Osteoblast (primary cell): ENCODE results near the gene RAI14. TPM values are rescaled to one million over a fixed set of nuclear protein-coding genes. Genes with fewer than 3 reads are reported as not detected.

Experiments used
- DNase-seq: peaks from one replicate; pipeline ENCODE4 v3.0.0; 2011; ENCODE audit warnings: low spot score, mixed read lengths; ENCODE audit not compliant: insufficient read length; ENCODE audit errors: missing footprints
- H2AFZ ChIP-seq: 2 replicates; pipeline ENCODE4 v1.6.0; 2011; ENCODE audit warnings: mild to moderate bottlenecking, low read length
- H3K27ac ChIP-seq: 2 replicates; pipeline ENCODE4 v1.5.1; 2011; ENCODE audit warnings: mild to moderate bottlenecking, low read depth, low read length, moderate library complexity
- H3K27me3 ChIP-seq: 2 replicates; pipeline ENCODE4 v1.6.0; 2012; ENCODE audit warnings: mild to moderate bottlenecking, control low read depth, inconsistent platforms, low read length, moderate library complexity; ENCODE audit not compliant: insufficient read depth
- H3K36me3 ChIP-seq: 2 replicates; pipeline ENCODE4 v1.5.1; 2011; ENCODE audit warnings: mild to moderate bottlenecking, low read length, control low read depth, moderate library complexity; ENCODE audit not compliant: insufficient read depth
- H3K4me1 ChIP-seq: 2 replicates; pipeline ENCODE4 v1.5.1; 2011; ENCODE audit warnings: mild to moderate bottlenecking, low read length, control low read depth, moderate library complexity; ENCODE audit not compliant: insufficient read depth
- H3K4me2 ChIP-seq: 2 replicates; pipeline ENCODE4 v1.6.0; 2011; ENCODE audit warnings: mild to moderate bottlenecking, low read length; ENCODE audit not compliant: insufficient read depth
- H3K4me3 ChIP-seq: fragments of 200-600 bp; sonication (generic); 3 replicates; pipeline ENCODE4 v1.5.1; 2012; ENCODE audit warnings: mild to moderate bottlenecking, low read length, inconsistent platforms; ENCODE audit not compliant: insufficient read depth
- H3K79me2 ChIP-seq: 2 replicates; pipeline ENCODE4 v1.6.0; 2012; ENCODE audit warnings: mild to moderate bottlenecking, low read length, control low read depth, inconsistent platforms; ENCODE audit not compliant: insufficient read depth
- H3K9me3 ChIP-seq: 2 replicates; pipeline ENCODE4 v1.5.1; 2011; ENCODE audit warnings: low read depth, low read length, control low read depth
- H4K20me1 ChIP-seq: 2 replicates; pipeline ENCODE4 v1.6.0; 2012; ENCODE audit warnings: mild to moderate bottlenecking, low read length, control low read depth; ENCODE audit not compliant: insufficient read depth
- total RNA-seq: library from RNA; depleted of rRNA; stranded (reverse); fragments of >200 nt; gene quantifications from 2 replicates; pipeline ENCODE4 v1.2.3, GENCODE V29; 2012
- TF ChIP-seq, protein P1 (sequence below): IDR thresholded peaks from 2 replicates; pipeline ENCODE4 v1.5.1; 2011; ENCODE audit warnings: mild to moderate bottlenecking, low read depth, low read length, moderate library complexity; ENCODE audit errors: extremely low read depth

The RAI14 gene
- total RNA-seq, 1 donor = 149 TPM

DNA sequence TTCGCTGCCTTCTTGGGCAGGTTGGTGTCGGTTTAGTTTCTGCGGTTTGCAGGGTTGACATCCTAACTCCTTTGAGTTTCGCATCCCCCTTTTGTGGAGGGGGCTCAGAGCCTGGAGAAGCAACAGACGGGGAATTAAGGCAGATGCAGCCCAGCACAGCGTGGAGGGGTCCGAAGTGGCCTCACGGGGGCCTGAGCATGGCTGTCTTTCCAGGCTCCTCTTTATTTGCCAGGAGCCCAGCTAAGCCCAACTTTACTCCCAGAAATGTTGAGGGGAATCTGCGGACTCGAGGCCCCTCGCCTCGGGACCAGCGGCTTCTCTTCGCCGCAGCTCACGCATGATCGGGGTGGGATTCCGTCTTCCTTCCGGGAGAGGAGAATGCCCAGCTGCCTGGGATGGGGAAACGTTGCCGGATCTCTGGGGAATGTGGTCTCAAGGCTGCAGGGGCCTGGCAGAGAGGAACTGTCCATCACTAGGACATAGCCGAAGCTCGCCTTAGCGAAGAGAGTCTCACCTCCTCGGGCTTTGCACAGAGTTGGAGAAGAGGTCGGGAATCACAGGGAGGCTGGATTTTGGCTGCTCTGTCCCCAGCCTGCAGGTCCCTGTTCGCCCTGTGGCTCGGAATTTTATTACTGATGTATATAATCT lies 1.3 kb downstream of the RAI14 start:
- H3K4me1 ChIP-seq = peaks cover 54% of the 10 kb centered on the region
- DNase-seq = peak; percentile 75
- H3K36me3 ChIP-seq = peaks cover 7% of the 10 kb centered on the region
- H3K4me3 ChIP-seq = peak overlapping the region; percentile 81
- H3K9me3 ChIP-seq = no peaks in the 10 kb centered on the region
- H3K4me2 ChIP-seq = peak overlapping the region; percentile 81
- H3K27me3 ChIP-seq = no peaks in the 10 kb centered on the region
- TF ChIP-seq, protein P1, sequence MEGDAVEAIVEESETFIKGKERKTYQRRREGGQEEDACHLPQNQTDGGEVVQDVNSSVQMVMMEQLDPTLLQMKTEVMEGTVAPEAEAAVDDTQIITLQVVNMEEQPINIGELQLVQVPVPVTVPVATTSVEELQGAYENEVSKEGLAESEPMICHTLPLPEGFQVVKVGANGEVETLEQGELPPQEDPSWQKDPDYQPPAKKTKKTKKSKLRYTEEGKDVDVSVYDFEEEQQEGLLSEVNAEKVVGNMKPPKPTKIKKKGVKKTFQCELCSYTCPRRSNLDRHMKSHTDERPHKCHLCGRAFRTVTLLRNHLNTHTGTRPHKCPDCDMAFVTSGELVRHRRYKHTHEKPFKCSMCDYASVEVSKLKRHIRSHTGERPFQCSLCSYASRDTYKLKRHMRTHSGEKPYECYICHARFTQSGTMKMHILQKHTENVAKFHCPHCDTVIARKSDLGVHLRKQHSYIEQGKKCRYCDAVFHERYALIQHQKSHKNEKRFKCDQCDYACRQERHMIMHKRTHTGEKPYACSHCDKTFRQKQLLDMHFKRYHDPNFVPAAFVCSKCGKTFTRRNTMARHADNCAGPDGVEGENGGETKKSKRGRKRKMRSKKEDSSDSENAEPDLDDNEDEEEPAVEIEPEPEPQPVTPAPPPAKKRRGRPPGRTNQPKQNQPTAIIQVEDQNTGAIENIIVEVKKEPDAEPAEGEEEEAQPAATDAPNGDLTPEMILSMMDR = peak; percentile 6
- peak overlapping the region; percentile 99 for H3K27ac ChIP-seq
- H2AFZ ChIP-seq = no peak overlapping the region
- H4K20me1 ChIP-seq = peaks cover 8% of the 10 kb centered on the region
- H3K79me2 ChIP-seq = peaks cover 57% of the 10 kb centered on the region

DNA sequence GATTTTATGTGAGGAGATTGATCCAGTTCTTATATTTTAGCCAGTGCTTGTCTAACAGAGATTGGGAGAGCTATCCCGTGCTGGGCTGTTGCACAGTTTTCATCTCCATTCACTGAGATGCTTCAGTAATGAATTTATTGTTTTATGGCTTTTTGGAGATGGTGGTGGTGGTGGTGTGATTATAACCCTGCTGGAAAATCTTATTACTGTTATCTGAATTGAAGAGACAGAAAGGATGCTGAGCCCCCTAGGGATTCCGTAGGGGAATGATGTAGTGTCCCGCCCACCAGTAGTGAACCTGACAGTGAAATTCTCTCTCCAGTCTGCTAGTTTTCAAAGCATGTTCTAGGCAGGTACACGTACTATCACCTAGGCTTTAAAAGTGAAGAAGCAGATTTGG lies 1.9 kb downstream of the RAI14 start:
- no peaks in the 10 kb centered on the region for H3K27me3 ChIP-seq
- no peaks in the 10 kb centered on the region for H3K9me3 ChIP-seq
- H3K27ac ChIP-seq = peak overlapping the region; percentile 99
- peak overlapping the region; percentile 81 for H3K4me3 ChIP-seq
- peak overlapping the region; percentile 81 for H3K4me2 ChIP-seq
- H4K20me1 ChIP-seq = peaks cover 11% of the 10 kb centered on the region
- H2AFZ ChIP-seq = no peak overlapping the region
- peak; percentile 60 for DNase-seq
- TF ChIP-seq, protein P1 = no peak
- peaks cover 63% of the 10 kb centered on the region for H3K79me2 ChIP-seq
- H3K36me3 ChIP-seq = peaks cover 10% of the 10 kb centered on the region
- H3K4me1 ChIP-seq = peaks cover 48% of the 10 kb centered on the region

DNA sequence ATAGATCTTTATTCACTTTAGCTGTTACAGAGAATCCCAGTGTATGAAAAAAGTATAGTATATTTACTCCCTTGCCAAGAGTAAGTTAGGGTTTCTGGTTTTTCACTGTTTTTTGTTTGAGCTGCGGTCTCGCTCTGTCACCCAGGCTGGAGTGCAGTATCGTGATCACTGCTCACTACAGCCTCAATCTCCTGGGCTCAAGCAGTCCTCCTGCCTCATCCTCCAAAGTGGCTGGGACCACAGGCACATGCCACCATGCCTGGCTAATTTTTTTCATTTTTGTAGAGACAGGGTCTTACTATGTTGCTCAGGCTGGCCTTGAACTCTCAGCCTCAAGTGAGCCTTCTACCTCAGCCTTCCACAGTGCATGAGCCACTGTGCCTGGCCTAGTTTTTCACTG lies 3.0 kb downstream of the RAI14 start:
- TF ChIP-seq, protein P1 = no peak
- Histone ChIP-seq H3K9me3 (no peaks in the 10 kb centered on the region), H3K27me3 (no peaks in the 10 kb centered on the region), H3K4me3 (peak overlapping the region; percentile 2), H3K27ac (peak overlapping the region; percentile 99), H2AFZ (no peak overlapping the region), H3K4me2 (peak overlapping the region; percentile 81), H3K4me1 (peaks cover 44% of the 10 kb centered on the region), H3K36me3 (peaks cover 22% of the 10 kb centered on the region), H4K20me1 (peaks cover 18% of the 10 kb centered on the region), H3K79me2 (peaks cover 74% of the 10 kb centered on the region)
- no peak for DNase-seq

DNA sequence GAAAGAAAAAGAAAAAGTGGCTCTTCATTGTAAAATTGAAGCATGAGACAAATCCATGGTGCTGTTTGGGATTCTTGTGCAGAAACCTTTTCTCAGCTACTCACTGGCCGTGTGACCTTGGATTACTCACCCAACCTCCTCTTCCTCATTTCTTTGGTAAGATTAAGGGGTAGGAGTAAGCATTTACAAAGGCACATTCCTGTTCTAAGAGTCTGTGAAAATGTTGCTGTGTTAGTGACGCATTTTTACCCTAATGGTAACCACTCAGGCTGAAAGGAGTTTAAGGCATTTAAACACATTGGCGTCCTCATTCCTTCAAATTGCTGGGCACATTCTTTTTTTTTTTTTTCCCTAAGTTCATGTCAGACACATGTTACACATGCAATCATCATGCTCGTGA lies 4.3 kb downstream of the RAI14 start:
- Histone ChIP-seq H3K4me1 (peaks cover 39% of the 10 kb centered on the region), H2AFZ (no peak overlapping the region), H3K4me3 (no peak overlapping the region), H3K9me3 (no peaks in the 10 kb centered on the region), H3K79me2 (peaks cover 85% of the 10 kb centered on the region), H3K27ac (peak overlapping the region; percentile 99), H4K20me1 (peaks cover 22% of the 10 kb centered on the region), H3K36me3 (peaks cover 24% of the 10 kb centered on the region), H3K4me2 (peak overlapping the region; percentile 31), H3K27me3 (no peaks in the 10 kb centered on the region)
- DNase-seq = peak; percentile 91
- TF ChIP-seq, protein P1 = no peak
